CD1c-positive myeloid dendritic cell (primary cell): ENCODE results near the gene DSPP.

Source experiments
- DNase-seq: peaks from one replicate; pipeline ENCODE4 v3.0.0-alpha.2; 2016; ENCODE audit errors: extremely low spot score

The DSPP gene

DNA sequence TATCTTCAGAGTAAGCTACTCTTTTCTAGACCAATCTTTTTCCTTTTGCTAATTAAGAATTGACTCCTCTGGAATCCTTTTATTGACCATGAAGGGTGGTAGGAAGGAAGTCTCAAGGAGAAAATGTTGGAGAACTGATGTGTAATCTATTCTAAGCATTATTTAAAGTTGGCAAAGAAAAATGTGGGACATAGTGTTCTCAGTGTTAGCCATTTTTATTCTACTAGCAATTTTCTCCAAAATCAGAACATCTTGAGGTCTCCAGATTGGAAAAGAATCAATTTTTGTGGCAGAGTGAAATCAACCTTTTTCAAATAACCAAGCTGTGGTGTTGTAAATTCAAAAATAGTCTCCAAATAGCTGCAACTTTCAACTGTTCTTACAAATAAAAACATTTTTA lies 23.3 kb downstream of the DSPP start:
- no peak for DNase-seq

- no peak for DNase-seq
These were observed 24.1 kb downstream of the DSPP start for GRCh38 chr4:87632469-87632868.

- no peak for DNase-seq
These were observed 24.9 kb downstream of the DSPP start for GRCh38 chr4:87633243-87633642.

- DNase-seq: no peak
These were observed 36.0 kb downstream of the DSPP start for GRCh38 chr4:87644286-87644685.

GRCh38 chr4:87649980-87650379 lies 41.7 kb downstream of the DSPP start, which contains the start of gene DMP1:
Gene DMP1 (plus strand): TSS chr4:87650280. CDS start chr4:87656493, 6,213 bp downstream.
- DNase-seq: no peak

DNA sequence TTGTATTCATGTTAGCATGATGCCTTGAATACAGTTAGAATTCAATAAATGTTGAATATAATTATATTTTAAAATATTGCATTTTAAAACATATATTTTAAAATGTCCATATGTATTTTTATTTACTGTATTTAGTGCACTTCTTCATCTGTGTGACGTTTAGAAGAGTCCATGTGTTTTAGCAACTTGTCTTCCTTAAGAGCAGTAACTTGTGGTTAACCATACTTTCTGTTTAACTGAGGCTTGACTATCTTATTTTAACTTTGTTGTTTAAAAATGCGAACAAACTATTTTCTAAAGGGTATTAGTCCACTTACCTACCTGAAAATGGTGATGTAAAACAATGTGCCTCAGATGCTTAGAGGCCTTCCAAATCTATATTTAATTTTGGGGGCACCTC lies 42.6 kb downstream of the DSPP start:
- no peak for DNase-seq

- no peak for DNase-seq
These were observed 43.6 kb downstream of the DSPP start for GRCh38 chr4:87651941-87652340.

DNA sequence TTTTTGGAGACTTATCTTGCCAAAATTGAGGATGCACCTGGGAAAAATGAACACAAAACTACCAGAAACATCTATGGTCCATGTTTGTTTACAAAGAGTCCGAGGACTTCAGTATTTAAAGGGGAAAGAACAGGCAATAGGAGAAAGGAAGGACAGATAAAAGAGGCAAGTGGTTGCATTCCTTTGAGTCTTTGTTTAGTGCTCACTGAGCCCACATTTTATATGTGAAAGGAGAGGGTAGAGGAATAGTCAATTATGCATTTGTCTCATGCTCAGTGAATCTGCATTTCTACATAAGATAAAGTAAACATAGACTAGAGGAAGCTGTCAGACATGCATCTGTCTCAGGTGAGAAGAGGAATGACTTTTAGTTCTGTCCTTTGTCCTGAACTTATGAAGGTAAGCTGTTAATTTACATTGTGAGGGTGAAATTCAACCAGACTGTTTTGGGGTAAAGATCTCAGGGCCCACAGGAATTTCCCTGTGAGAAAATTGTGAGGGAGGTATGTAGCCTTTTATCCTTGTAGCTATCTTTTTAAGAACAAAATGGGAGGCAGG lies 46.2 kb downstream of the DSPP start:
- no peak for DNase-seq

- no peak for DNase-seq
These were observed 49.2 kb downstream of the DSPP start for GRCh38 chr4:87657525-87657924.

DNA sequence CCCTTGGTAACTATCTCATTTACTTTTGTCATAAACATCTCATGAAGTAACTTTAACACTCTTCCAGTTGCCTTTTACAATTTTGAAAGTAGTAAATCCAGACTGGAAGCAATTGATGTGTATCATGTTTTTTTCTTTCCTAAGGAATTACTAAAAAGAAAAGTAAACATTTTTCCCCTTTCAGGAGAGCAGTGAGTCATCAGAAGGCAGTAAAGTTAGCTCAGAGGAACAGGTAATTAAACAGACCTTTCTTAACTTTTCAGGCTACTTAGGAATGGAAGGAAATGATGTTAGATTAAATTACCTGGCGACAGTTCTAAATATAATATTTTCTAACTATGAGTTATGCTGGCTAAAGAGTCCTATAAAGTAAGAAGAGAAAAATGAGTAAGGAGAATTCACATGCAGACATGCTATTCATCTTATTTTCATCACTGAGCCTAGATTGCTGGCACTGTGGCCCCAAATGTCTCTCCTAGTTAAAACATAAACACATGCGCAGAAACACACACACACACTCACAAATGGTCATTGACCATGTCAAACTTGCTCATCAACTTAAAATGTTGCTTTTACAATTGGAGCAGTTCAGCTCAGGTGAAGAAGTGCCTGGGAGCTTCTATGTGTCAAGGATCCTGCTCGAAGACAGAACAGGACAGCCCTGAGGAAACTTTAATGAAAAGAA lies 51.1 kb downstream of the DSPP start:
- DNase-seq: no peak

DNA sequence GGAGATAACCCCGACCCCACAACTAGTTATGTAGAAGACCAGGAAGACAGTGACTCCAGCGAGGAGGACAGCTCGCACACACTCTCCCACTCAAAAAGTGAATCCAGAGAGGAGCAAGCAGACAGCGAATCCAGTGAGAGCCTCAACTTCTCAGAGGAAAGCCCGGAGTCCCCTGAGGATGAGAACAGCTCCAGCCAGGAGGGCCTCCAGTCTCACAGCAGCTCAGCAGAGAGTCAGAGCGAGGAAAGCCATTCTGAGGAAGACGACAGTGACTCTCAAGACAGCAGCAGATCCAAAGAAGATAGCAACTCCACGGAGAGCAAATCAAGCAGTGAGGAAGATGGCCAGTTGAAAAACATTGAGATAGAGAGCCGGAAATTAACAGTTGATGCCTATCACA lies 54.5 kb downstream of the DSPP start:
- DNase-seq: no peak
